Measurements from ENCODE around the gene MICAL3. TPM values are rescaled to one million over a fixed set of nuclear protein-coding genes. Genes with fewer than 3 reads are reported as not detected.

Gene MICAL3
- total and polyA plus RNA-seq, 2 of the 8 experiments (the other 6 are each of a cell fraction or from before 2014, with no cell fraction given) = 8.3 to 41.8 TPM

DNA sequence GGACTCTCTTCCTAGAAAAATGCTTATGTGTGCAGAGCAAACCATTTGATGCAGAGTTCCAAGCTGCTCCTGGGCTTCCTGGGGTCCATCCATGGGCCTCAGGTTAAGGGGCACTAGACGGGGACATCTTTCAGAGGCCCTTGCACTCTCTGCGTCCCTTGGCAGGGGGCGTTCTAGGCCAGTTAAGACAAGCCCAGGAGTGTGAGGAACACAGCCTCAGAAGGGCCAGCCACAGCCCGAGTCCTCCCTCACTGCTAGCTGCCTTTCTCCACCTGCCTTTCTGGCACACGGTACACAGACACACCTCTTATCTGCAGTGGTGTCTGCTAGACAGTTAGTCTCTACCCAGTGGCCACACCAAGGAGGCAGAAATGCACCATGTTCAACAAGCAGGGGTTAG is 232.1 kb downstream of the MICAL3 start:
- no peaks in the 10 kb centered on the region for H4K20me1 ChIP-seq (replicated peaks in 1 of 2; ENCODE audit: control insufficient read depth in 1 of 2, insufficient read depth in 2 of 2, low read length in 2 of 2)
- no peak overlapping the region for H3K14ac ChIP-seq (ENCODE audit: insufficient read length)
- no peak overlapping the region for H3K9ac ChIP-seq (replicated peaks in 1 of 4; ENCODE audit: extremely low read depth in 1 of 4, low read depth in 3 of 4, low read length in 3 of 4)
- H3K18ac ChIP-seq (ENCODE audit: extremely low read depth, low read length) = no peak overlapping the region
- H3K23ac ChIP-seq (ENCODE audit: insufficient read length) = no peak overlapping the region
- no peak overlapping the region for H4K8ac ChIP-seq (ENCODE audit: extremely low read depth, insufficient read depth, low read length)
- H3K79me2 ChIP-seq (ENCODE audit: control insufficient read depth in 1 of 2, insufficient read depth in 2 of 2, low read length in 2 of 2) = no peaks in the 10 kb centered on the region
- ChIA-PET POLR2A (ENCODE audit: partially characterized antibody) (interaction anchor here (0.6 kb wide), 1 partner anchor 40 kb away, joined by 5 read pairs; no protein-coding TSS in a partner anchor), CTCF (ENCODE audit: partially characterized antibody) (interaction anchor here (0.8 to 10.7 kb wide), 13 partner anchors 9 to 282 kb away, joined by 3 to 174 read pairs (median 5); no protein-coding TSS in a partner anchor)
- TF ChIP-seq, protein P1, sequence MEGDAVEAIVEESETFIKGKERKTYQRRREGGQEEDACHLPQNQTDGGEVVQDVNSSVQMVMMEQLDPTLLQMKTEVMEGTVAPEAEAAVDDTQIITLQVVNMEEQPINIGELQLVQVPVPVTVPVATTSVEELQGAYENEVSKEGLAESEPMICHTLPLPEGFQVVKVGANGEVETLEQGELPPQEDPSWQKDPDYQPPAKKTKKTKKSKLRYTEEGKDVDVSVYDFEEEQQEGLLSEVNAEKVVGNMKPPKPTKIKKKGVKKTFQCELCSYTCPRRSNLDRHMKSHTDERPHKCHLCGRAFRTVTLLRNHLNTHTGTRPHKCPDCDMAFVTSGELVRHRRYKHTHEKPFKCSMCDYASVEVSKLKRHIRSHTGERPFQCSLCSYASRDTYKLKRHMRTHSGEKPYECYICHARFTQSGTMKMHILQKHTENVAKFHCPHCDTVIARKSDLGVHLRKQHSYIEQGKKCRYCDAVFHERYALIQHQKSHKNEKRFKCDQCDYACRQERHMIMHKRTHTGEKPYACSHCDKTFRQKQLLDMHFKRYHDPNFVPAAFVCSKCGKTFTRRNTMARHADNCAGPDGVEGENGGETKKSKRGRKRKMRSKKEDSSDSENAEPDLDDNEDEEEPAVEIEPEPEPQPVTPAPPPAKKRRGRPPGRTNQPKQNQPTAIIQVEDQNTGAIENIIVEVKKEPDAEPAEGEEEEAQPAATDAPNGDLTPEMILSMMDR (IDR thresholded peaks at IDR 0.05; ENCODE audit: control extremely low read depth in 1 of 3, insufficient read depth in 1 of 3, low read depth in 1 of 3, low read length in 3 of 3) = peak; percentile 50 to 69 (median 60)
- TF ChIP-seq HDAC6 (IDR thresholded peaks at IDR 0.05; ENCODE audit: low read depth, low read length) (no peak), EP300 (IDR thresholded peaks at IDR 0.05; ENCODE audit: borderline replicate concordance in 1 of 2, low read depth in 2 of 2, low read length in 2 of 2) (no peak), RAD21 (IDR thresholded peaks at IDR 0.05 in 1 of 2, conservative IDR thresholded peaks at IDR 0.05 in 1 of 2; ENCODE audit: low read depth in 2 of 2, low read length in 2 of 2) (peak; percentile 50 to 62)
- no peaks in the 10 kb centered on the region for H3K79me1 ChIP-seq (ENCODE audit: low read depth, low read length)
- H2BK5ac ChIP-seq (ENCODE audit: low read depth, low read length) = no peak overlapping the region
- H3K4me2 ChIP-seq (ENCODE audit: insufficient read depth in 1 of 2, low read depth in 2 of 2, low read length in 2 of 2) = no peak overlapping the region
- no peak overlapping the region for H3K4me3 ChIP-seq (ENCODE audit: extremely low read depth in 1 of 4, insufficient read depth in 2 of 4, low read depth in 3 of 4, low read length in 4 of 4)
- H3K4me1 ChIP-seq (replicated peaks in 1 of 4; ENCODE audit: control insufficient read depth in 3 of 4, insufficient read depth in 4 of 4, low read length in 3 of 4) = no peaks in the 10 kb centered on the region
- no peak overlapping the region for H2AK5ac ChIP-seq (ENCODE audit: low read depth, low read length)
- no peak overlapping the region for H2BK12ac ChIP-seq (ENCODE audit: low read depth, low read length)
- H3K27me3 ChIP-seq (replicated peaks in 1 of 4; ENCODE audit: control insufficient read depth in 3 of 4, extremely low read depth in 1 of 4, insufficient read depth in 3 of 4, low read length in 3 of 4) = no peaks in the 10 kb centered on the region
- no peak overlapping the region for H2BK120ac ChIP-seq (replicated peaks; ENCODE audit: low read depth, low read length)
- no peak overlapping the region for H4K5ac ChIP-seq (ENCODE audit: insufficient read length, low read depth, low read length)
- DNase-seq (ENCODE audit: low read depth in 1 of 2, low spot score in 2 of 2) (peak in 1 of 2 experiments; percentile 70), FAIRE-seq (no peak)
- no peak overlapping the region for H3K4ac ChIP-seq (replicated peaks; ENCODE audit: insufficient read length, low read depth, low read length)
- no peak overlapping the region for H3K56ac ChIP-seq (replicated peaks; ENCODE audit: insufficient read length, low read depth, low read length)
- no peak overlapping the region for H2AFZ ChIP-seq (ENCODE audit: low read length)
- H2BK20ac ChIP-seq (ENCODE audit: low read length) = no peak overlapping the region
- H3K23me2 ChIP-seq (ENCODE audit: low read depth, low read length) = no peaks in the 10 kb centered on the region
- no peak overlapping the region for H2BK15ac ChIP-seq (ENCODE audit: low read length)
- H3K27ac ChIP-seq (ENCODE audit: low read depth, low read length) = no peak overlapping the region
- no peak overlapping the region for H4K91ac ChIP-seq (replicated peaks; ENCODE audit: insufficient read length, low read length)
- no peaks in the 10 kb centered on the region for H3K9me3 ChIP-seq (ENCODE audit: insufficient read depth in 2 of 2, low read depth in 1 of 2, low read length in 1 of 2)
- WGBS, 2 experiments (ENCODE audit: extremely low coverage in 1 of 2, insufficient coverage in 1 of 2, insufficient read length in 1 of 2, insufficient replicate concordance in 2 of 2, low coverage in 1 of 2, low lambda C conversion rate in 2 of 2, missing lambda C conversion rate in 1 of 2) = 72% methylated on average over 5 of the region's 5 CpGs; no CpG with 5 or more reads in 1 of the 2 experiments
- no peaks in the 10 kb centered on the region for H3K36me3 ChIP-seq (ENCODE audit: control insufficient read depth in 2 of 4, insufficient read depth in 4 of 4, low read length in 3 of 4)
